Activated CD8-positive, alpha-beta memory T cell treated with anti-CD3 and anti-CD28 coated beads, Interleukin-2, amount 50 U/mL, for 48 hours (primary cell): ENCODE data around the gene PDZK1IP1.

Source experiments
- DNase-seq: peaks from one replicate; pipeline ENCODE4 v3.0.0-alpha.2; 2020

PDZK1IP1 gene, protein sequence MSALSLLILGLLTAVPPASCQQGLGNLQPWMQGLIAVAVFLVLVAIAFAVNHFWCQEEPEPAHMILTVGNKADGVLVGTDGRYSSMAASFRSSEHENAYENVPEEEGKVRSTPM

DNA sequence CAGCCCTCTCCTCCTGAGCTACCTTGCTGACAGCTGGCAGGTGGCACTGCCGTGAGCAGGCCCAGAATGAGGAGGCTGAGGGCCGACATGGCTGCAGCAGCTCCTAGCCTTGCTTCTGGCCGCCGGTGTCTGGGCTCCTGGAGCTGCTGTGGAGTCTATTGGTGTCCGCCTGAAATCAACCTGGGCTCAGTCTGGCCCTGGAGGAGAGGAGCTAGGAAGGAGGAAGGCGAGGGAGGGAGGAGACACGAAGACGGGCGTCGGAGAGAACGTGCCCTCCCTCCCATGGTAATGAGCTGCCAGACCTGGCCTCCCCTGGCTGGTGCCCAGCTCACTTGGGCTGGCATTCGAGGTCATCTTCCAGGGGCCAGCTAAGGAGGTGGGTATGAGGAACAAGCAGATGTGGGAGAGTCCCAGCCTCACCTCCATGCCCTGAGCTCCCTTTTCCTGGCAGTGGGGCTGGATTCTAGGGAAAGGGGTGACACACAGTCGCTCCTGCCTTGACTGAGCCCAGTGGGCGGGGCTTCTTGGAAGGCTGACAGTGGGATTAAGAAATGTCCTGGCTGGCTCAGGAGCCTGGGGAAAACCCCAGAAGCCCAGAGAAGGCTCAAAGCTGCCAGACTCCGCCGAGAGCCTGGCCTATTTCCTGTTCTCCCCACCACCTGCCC, at the start of gene PDZK1IP1:
Gene PDZK1IP1 (minus strand): TSS at position 193 of the 665 bp plus-strand sequence. CDS start 104 bp downstream, at position 89.
- DNase-seq = no peak

DNA sequence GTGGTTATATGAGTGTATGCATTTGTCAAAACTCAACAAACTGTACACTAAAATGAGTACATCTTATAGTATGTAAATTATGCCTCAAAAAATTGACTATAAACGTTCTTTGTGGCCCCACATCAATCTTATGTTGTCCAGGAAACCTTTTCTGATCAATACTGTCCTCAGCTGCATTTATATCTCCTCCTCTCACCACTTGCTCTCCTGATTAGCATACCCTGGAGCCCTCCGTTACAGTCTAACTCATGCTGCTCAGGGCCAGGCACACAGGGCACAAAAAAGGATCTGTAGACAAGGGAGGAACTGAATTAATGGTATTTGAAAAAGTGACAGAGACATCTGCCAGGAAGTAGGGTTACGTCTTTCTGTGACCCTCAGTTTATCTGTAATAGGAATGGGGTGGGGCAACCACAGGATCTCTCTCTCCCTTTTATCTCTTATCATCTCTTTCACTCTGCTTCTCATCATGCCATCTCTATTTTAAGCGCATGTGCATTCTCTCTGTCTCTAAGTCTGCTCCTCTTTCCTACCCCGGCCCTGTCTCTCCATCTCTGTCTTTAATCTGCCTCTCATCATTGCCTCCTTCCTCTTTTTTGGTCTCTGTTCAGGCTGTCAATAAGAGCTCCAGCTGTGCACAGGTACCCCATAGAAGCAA, 49.2 kb upstream of the PDZK1IP1 start:
- DNase-seq = no peak

GRCh38 chr1:47235806-47236205, 46.0 kb upstream of the PDZK1IP1 start:
- DNase-seq = no peak

DNA sequence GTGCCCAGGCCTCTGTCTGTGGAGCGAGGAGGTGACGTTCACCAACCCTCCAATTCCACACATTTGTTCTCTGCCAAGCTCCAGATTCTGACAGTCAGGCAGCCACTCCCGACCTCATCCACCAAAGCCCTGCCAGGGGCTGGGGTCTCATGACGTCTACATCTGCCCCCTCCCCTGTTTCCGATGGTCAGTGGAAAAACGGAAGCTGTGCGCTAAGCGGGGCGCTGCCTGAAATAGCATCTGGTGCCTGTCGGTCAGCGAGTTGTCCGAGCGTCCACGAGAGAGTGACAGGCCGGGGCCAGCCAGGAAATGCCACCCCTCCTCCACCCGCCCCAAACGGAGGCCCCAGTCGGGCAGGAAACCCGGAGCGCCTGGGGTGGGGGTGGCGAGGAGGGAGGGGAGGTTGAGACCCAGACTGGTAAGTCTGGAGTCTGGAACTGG, 45.4 kb upstream of the PDZK1IP1 start:
- no peak for DNase-seq

- no peak for DNase-seq
Measured at GRCh38 chr1:47233186-47233585, 43.4 kb upstream of the PDZK1IP1 start.

GRCh38 chr1:47232187-47232874, 42.5 kb upstream of the PDZK1IP1 start, which contains the start of gene TAL1:
TAL1 (minus strand) TSS chr1:47232225; CDS start chr1:47225888, 6,337 bp downstream.
- no peak for DNase-seq

DNA sequence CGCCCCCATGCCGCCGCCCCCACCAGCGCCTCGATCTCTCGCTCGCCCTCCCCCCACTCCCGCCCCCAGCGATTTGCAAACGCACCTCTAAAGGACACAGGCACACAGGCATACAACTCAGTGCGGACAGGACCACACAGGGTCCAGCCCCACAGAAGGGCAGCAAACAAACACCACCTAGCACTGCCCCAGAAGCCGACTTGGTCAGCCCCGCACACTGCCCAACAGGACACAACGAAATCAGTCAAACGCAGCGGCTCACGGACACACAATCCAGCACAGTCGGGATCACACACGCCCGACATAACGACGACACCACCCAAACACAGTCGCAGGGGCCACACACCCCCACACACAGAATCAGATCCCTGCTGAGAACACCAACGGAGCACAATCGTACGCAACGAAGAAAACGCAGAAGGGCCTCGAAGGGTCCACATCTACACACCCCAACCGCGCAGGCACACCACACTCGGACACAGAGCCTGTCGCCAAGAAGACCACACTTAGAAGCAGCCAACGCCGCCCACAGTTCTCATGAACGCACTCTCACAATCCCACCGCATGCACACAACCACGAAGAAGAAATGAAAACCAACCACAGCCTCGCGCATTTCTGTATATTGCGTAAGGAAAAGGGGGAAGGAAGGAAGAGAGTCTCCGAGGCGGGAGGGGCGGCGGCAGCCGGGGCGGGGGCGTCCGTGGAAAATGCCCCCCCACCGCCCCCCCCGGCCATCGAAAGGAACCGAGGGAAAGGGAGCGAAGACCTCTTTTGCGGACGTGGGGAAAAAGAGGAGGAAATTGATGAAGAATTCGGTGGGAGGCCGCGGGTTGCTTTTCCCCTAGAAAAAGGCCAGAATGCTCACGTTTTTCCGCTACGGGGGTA, 41.7 kb upstream of the PDZK1IP1 start:
- DNase-seq = peak; percentile 66

- peak; percentile 68 for DNase-seq
Measured at GRCh38 chr1:47230692-47231300, 41.0 kb upstream of the PDZK1IP1 start.

DNA sequence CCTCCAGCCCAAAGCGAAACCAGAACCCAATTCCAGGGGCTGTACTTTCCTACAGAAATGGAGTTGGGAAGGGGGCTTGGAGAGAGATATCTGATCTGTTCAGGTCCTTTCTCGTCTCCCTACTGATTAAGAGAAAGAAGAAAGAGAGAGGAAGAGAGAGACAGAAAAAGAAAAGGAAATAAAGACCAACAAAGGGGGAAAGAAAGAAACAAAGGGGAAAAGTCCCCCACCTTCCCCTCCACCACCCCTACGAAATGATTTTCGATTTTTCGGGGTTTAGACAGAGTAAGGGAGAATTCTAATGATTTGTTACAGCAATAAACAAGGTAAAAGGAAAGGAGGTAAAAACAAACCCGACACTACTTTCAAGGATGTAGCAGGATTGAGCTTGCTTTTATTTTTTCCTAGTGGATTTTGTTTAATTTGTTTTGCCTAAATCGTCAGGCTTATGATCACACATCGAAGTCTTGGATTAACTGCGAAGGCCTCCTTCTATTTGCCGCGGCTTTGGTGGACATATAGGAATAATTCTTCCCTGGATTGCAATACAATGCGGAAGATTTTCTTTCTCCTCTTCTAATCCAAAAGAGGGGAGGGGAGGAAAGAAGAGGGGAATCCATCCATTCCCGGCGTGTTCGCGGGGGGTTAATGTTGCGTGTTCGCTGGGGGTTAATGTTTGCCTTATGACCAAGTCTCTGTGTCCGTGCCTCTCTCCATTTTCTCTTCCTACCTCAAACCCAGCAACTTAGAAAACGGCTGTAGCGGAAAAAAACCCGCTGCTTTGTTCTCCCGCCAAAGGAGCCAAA, 40.3 kb upstream of the PDZK1IP1 start:
- no peak for DNase-seq

GRCh38 chr1:47229031-47229885, 39.4 kb upstream of the PDZK1IP1 start:
- no peak for DNase-seq

DNA sequence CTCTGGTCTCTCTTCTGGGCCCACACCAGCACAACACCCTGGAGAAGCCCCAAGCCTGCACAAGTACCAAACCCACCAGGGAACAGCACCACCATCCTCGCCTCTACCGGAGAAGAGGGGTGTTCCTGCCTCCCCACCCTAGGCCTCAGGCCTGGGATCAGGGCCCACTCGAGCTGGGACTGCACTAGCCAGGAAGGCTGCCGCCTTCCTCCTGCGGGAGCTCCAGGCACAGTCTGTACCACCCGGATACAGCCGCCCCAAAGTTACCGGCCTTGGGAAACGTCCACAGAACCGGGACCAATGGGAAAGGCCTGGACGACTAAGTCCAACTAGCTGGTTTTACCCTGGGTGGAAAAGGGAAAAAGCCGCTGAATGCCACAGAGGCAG, 38.8 kb upstream of the PDZK1IP1 start:
- no peak for DNase-seq

GRCh38 chr1:47227341-47228232, 37.8 kb upstream of the PDZK1IP1 start:
- no peak for DNase-seq

GRCh38 chr1:47226839-47227215, 37.0 kb upstream of the PDZK1IP1 start:
- DNase-seq = no peak

- DNase-seq = no peak
Measured at GRCh38 chr1:47226121-47226838, 36.4 kb upstream of the PDZK1IP1 start.

DNA sequence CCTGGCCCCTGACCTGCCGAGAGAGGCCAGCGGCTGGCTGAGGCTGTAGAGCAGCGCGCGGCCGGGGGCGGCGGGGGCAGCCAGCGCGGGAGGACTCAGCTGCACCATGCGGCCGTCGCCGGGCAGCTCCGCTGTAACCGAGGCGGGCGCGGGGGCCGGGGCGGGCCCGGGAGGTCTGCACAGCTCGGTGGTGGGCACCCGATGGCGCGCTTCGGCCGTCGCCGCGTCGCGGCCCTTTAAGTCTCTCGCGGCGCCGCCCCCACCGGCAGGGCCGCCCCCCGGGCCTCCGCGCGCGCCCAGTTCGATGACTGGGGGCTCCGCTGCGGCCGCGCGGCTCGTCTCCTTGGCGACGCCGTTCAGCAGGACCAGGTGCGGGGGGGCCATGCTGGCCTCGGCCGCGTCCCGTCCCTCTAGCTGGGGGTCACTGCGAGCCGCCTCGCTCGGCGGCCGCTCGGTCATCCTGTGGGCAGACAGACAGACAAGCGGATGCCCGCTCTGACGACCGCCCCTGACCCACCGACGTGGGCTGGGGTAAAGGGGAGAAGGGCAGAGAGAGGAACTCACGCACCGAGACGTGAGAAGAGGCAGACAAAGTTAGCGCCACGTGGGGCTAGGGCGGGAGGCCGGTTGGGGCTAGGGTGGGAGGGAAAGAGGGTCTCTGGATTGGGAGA, 35.7 kb upstream of the PDZK1IP1 start:
- peak; percentile 52 for DNase-seq

DNA sequence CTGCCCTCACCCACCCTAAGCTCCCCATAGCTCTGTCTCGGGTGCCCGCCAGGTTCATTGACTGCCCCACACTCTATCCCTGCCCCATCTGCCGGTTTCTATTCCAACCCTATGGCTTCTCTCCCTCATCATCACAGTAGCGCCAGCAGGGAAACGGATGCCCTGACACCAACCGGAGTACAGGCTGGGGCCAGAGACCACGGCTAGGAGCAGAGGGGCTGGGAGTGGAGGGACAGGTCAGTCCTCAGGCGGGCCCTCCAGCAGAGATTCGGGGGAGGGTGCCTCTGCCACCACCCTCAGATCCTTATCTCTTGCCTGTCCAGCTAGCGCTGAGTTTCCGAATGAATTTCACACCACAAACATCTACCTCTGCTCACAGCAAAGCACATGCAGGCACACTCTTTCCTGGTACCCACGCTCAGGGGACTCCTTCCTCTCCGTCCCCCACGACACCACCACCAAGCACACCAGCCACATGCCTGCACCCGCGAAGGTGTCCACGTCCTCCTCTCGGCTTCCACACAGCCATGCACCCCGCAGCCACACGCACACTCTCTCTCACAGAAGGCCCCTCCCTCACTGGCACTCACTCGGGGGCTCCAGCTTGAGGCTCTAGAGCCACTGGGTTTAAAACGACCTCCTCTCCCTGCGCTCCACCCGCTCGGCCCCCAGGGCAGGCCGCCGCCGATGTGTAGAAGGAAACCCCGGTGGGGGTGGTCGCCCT, 35.0 kb upstream of the PDZK1IP1 start:
- DNase-seq = peak; percentile 54
